ENCODE measurements around the gene TMEM190.

TMEM190 gene

GRCh38 chr19:55369653-55370304 lies 6.8 kb upstream of the TMEM190 start:
- DNase-seq (ENCODE audit: low read depth in 3 of 3, low spot score in 1 of 3) = no peak

GRCh38 chr19:55370305-55370988 lies 6.2 kb upstream of the TMEM190 start, which contains the start of gene IL11:
Gene IL11, minus strand, starts transcription at chr19:55370463. Its CDS starts 153 bp downstream, at chr19:55370310.
- no peak for DNase-seq (ENCODE audit: low read depth in 3 of 3, low spot score in 1 of 3)

GRCh38 chr19:55372316-55373081 lies 4.1 kb upstream of the TMEM190 start:
- no peak for DNase-seq (ENCODE audit: low read depth in 3 of 3, low spot score in 1 of 3)

- no peak for DNase-seq (ENCODE audit: low read depth in 3 of 3, low spot score in 1 of 3)
Measured at GRCh38 chr19:55373306-55373992, 3.2 kb upstream of the TMEM190 start.

GRCh38 chr19:55373993-55374757 lies 2.5 kb upstream of the TMEM190 start:
- no peak for DNase-seq (ENCODE audit: low read depth in 3 of 3, low spot score in 1 of 3)

GRCh38 chr19:55377356-55378131 lies 918 bp downstream of the TMEM190 start:
- DNase-seq (ENCODE audit: low read depth in 3 of 3, low spot score in 1 of 3) = no peak

- DNase-seq (ENCODE audit: low read depth in 3 of 3, low spot score in 1 of 3) = no peak
Measured at GRCh38 chr19:55379174-55379573, 2.5 kb downstream of the TMEM190 start.

- DNase-seq (ENCODE audit: low read depth in 3 of 3, low spot score in 1 of 3) = no peak
Measured at GRCh38 chr19:55382013-55382412, 5.4 kb downstream of the TMEM190 start.

- DNase-seq (ENCODE audit: low read depth in 3 of 3, low spot score in 1 of 3) = no peak
Measured at GRCh38 chr19:55382522-55383054, 6.0 kb downstream of the TMEM190 start.

GRCh38 chr19:55383279-55384130 lies 6.9 kb downstream of the TMEM190 start:
- peak in 1 of 3 donors; percentile 30 for DNase-seq (ENCODE audit: low read depth in 3 of 3, low spot score in 1 of 3)

- DNase-seq (ENCODE audit: low read depth in 3 of 3, low spot score in 1 of 3) = peak in 1 of 3 donors; percentile 26
Measured at GRCh38 chr19:55384131-55384919, 7.7 kb downstream of the TMEM190 start, which contains the start of gene TMEM238. Gene TMEM238, minus strand, starts transcription at chr19:55384292. Its CDS starts 33 bp downstream, at chr19:55384259.

- peak; percentile 83 to 96 (median 89) for DNase-seq (ENCODE audit: low read depth in 3 of 3, low spot score in 1 of 3)
Measured at GRCh38 chr19:55384920-55385723, 8.5 kb downstream of the TMEM190 start.

GRCh38 chr19:55385724-55386492 lies 9.3 kb downstream of the TMEM190 start, which contains the start of gene RPL28:
Gene RPL28, plus strand, starts transcription at chr19:55385932. Its CDS starts 426 bp downstream, at chr19:55386358.
- DNase-seq (ENCODE audit: low read depth in 3 of 3, low spot score in 1 of 3) = peak; percentile 95 to 97 (median 95)

- no peak for DNase-seq (ENCODE audit: low read depth in 3 of 3, low spot score in 1 of 3)
Measured at GRCh38 chr19:55386493-55386971, 9.9 kb downstream of the TMEM190 start.

GRCh38 chr19:55387736-55388497 lies 11.3 kb downstream of the TMEM190 start:
- no peak for DNase-seq (ENCODE audit: low read depth in 3 of 3, low spot score in 1 of 3)
